H1 (cell line): Measurements from ENCODE around the gene NF1. TPM values are rescaled to one million over a fixed set of nuclear protein-coding genes. Genes with fewer than 3 reads are reported as not detected.

Source experiments
- CTCF ChIA-PET: fragments of 300-600 bp; sonication (Branson Sonifier 250); formaldehyde crosslinking; loops from one replicate; lab custom pipeline; 2021; ENCODE audit not compliant: partially characterized antibody; lab: Charles Lee
- POLR2A ChIA-PET: fragments of 300-600 bp; sonication (Branson Sonifier 250); formaldehyde crosslinking; loops from one replicate; lab custom pipeline; 2021; ENCODE audit warnings: inconsistent platforms; ENCODE audit not compliant: partially characterized antibody; lab: Charles Lee
- DNase-seq, 2 experiments: peaks; one replicate each; pipeline versions ENCODE4 v3.0.0 to v3.0.0-alpha.2; 2010 to 2022; ENCODE audit warnings: low spot score in 2 of 2, low read depth in 1 of 2, mixed read lengths in 1 of 2
- FAIRE-seq: peaks from 2 replicates; lab custom pipeline; 2011; peaks lifted over from hg19 to GRCh38; lab: Jason Lieb, UNC
- H2AFZ ChIP-seq: 2 replicates; pipeline ENCODE4 v1.8.1; 2012; ENCODE audit warnings: low read length, inconsistent platforms
- H2AK5ac ChIP-seq: 2 replicates; pipeline ENCODE4 v1.6.1; 2013; ENCODE audit warnings: low read depth, low read length
- H2BK120ac ChIP-seq: replicated peaks from 2 replicates; pipeline ENCODE3; 2013; ENCODE audit warnings: low read depth, low read length, inconsistent platforms
- H2BK12ac ChIP-seq: 2 replicates; pipeline ENCODE4 v1.6.1; 2013; ENCODE audit warnings: low read depth, low read length
- H2BK15ac ChIP-seq: 2 replicates; pipeline ENCODE4 v1.6.1; 2013; ENCODE audit warnings: low read length
- H2BK20ac ChIP-seq: 2 replicates; pipeline ENCODE4 v1.6.1; 2013; ENCODE audit warnings: low read length
- H2BK5ac ChIP-seq: 2 replicates; pipeline ENCODE4 v1.6.1; 2013; ENCODE audit warnings: low read depth, low read length
- H3K14ac ChIP-seq: 2 replicates; pipeline ENCODE4 v1.6.1; 2013; ENCODE audit warnings: inconsistent platforms; ENCODE audit not compliant: insufficient read length
- H3K18ac ChIP-seq: 2 replicates; pipeline ENCODE4 v1.6.1; 2013; ENCODE audit warnings: low read length; ENCODE audit errors: extremely low read depth
- H3K23ac ChIP-seq: 2 replicates; pipeline ENCODE4 v1.6.1; 2013; ENCODE audit warnings: inconsistent platforms; ENCODE audit not compliant: insufficient read length
- H3K23me2 ChIP-seq: 2 replicates; pipeline ENCODE4 v1.6.1; 2013; ENCODE audit warnings: low read depth, low read length
- H3K27ac ChIP-seq: 2 replicates; pipeline ENCODE4 v1.6.1; 2011; ENCODE audit warnings: low read depth, low read length, inconsistent platforms
- H3K27me3 ChIP-seq, 4 experiments: replicated peaks in 1 of 4; 1 replicate in 1 of 4; 2 replicates in 3 of 4; pipeline versions ENCODE4 v1.6.1 to v1.8.1; 2011 to 2013; ENCODE audit warnings: low read length in 3 of 4, mild to moderate bottlenecking in 3 of 4, inconsistent platforms in 2 of 4, mixed read lengths in 2 of 4, moderate library complexity in 1 of 4; ENCODE audit not compliant: control insufficient read depth in 3 of 4, insufficient read depth in 3 of 4; ENCODE audit errors: extremely low read depth in 1 of 4
- H3K36me3 ChIP-seq, 4 experiments: 2 replicates each; pipeline versions ENCODE4 v1.6.1 to v1.8.1; 2011 to 2013; ENCODE audit warnings: mild to moderate bottlenecking in 4 of 4, low read length in 3 of 4, moderate library complexity in 2 of 4, control low read depth in 1 of 4, inconsistent platforms in 1 of 4; ENCODE audit not compliant: insufficient read depth in 4 of 4, control insufficient read depth in 2 of 4
- H3K4ac ChIP-seq: replicated peaks from 2 replicates; pipeline ENCODE3; 2013; ENCODE audit warnings: low read length, low read depth, mixed read lengths, inconsistent platforms; ENCODE audit not compliant: insufficient read length
- H3K4me1 ChIP-seq, 4 experiments: replicated peaks in 1 of 4; 1 replicate in 1 of 4; 2 replicates in 3 of 4; pipeline versions ENCODE4 v1.6.1 to v1.8.1; 2011 to 2013; ENCODE audit warnings: low read length in 3 of 4, inconsistent platforms in 2 of 4, mixed read lengths in 1 of 4; ENCODE audit not compliant: insufficient read depth in 4 of 4, control insufficient read depth in 3 of 4
- H3K4me2 ChIP-seq, 2 experiments: 2 replicates each; pipeline versions ENCODE4 v1.6.1 to v1.8.1; 2011 to 2013; ENCODE audit warnings: low read depth in 2 of 2, low read length in 2 of 2, control low read depth in 1 of 2, inconsistent platforms in 1 of 2, mild to moderate bottlenecking in 1 of 2; ENCODE audit not compliant: insufficient read depth in 1 of 2
- H3K4me3 ChIP-seq, 4 experiments: fragments of 200-600, 300-600 bp in 1 of 4; sonication (generic), shearing (Covaris generic), sonication (Bioruptor Twin) in 1 of 4; 2 replicates each; pipeline versions ENCODE4 v1.5.1 to v1.8.1; 2011 to 2016; ENCODE audit warnings: low read length in 4 of 4, low read depth in 3 of 4, control low read depth in 2 of 4, inconsistent platforms in 2 of 4, mild to moderate bottlenecking in 2 of 4, mixed read lengths in 1 of 4, moderate library complexity in 1 of 4; ENCODE audit not compliant: insufficient read depth in 2 of 4; ENCODE audit errors: extremely low read depth in 1 of 4
- H3K56ac ChIP-seq: replicated peaks from 2 replicates; pipeline ENCODE3; 2013; ENCODE audit warnings: low read depth, mild to moderate bottlenecking, mixed read lengths, low read length, inconsistent platforms; ENCODE audit not compliant: insufficient read length
- H3K79me1 ChIP-seq: 2 replicates; pipeline ENCODE4 v1.6.1; 2013; ENCODE audit warnings: low read depth, low read length, control low read depth
- H3K79me2 ChIP-seq, 2 experiments: 2 replicates each; pipeline versions ENCODE4 v1.6.1 to v1.8.1; 2012 to 2013; ENCODE audit warnings: low read length in 2 of 2, mild to moderate bottlenecking in 2 of 2, inconsistent platforms in 1 of 2; ENCODE audit not compliant: insufficient read depth in 2 of 2, control insufficient read depth in 1 of 2
- H3K9ac ChIP-seq, 4 experiments: replicated peaks in 1 of 4; 1 replicate in 1 of 4; 2 replicates in 3 of 4; pipeline versions ENCODE4 v1.6.1 to v1.8.1; 2011 to 2013; ENCODE audit warnings: low read depth in 3 of 4, low read length in 3 of 4, control low read depth in 2 of 4, mild to moderate bottlenecking in 2 of 4, moderate library complexity in 2 of 4, inconsistent platforms in 1 of 4; ENCODE audit errors: extremely low read depth in 1 of 4
- H3K9me3 ChIP-seq, 2 experiments: 2 replicates each; pipeline versions ENCODE4 v1.6.1 to v1.8.1; 2012 to 2013; ENCODE audit warnings: mild to moderate bottlenecking in 2 of 2, moderate library complexity in 2 of 2, control low read depth in 1 of 2, inconsistent platforms in 1 of 2, low read depth in 1 of 2, low read length in 1 of 2, mixed read lengths in 1 of 2; ENCODE audit not compliant: insufficient read depth in 2 of 2
- H4K20me1 ChIP-seq, 2 experiments: replicated peaks in 1 of 2; 2 replicates each; pipeline versions ENCODE3 to v1.8.1; 2011 to 2013; ENCODE audit warnings: inconsistent platforms in 2 of 2, low read length in 2 of 2, mild to moderate bottlenecking in 1 of 2; ENCODE audit not compliant: insufficient read depth in 2 of 2, control insufficient read depth in 1 of 2
- H4K5ac ChIP-seq: 2 replicates; pipeline ENCODE4 v1.6.1; 2013; ENCODE audit warnings: low read length, low read depth, mixed read lengths, inconsistent platforms; ENCODE audit not compliant: insufficient read length
- H4K8ac ChIP-seq: 2 replicates; pipeline ENCODE4 v1.8.0; 2013; ENCODE audit warnings: mild to moderate bottlenecking, moderate library complexity, low read length, inconsistent platforms; ENCODE audit not compliant: insufficient read depth; ENCODE audit errors: extremely low read depth
- H4K91ac ChIP-seq: replicated peaks from 2 replicates; pipeline ENCODE3; 2013; ENCODE audit warnings: low read length, mixed read lengths, inconsistent platforms; ENCODE audit not compliant: insufficient read length
- NANOG ChIP-seq: IDR thresholded peaks from 2 replicates; pipeline ENCODE4 v1.6.1; 2011; ENCODE audit warnings: low read length, low read depth, mild to moderate bottlenecking, inconsistent platforms; ENCODE audit not compliant: insufficient read depth, poor library complexity, severe bottlenecking
- RAD21 ChIP-seq, 2 experiments: IDR thresholded peaks in 1 of 2; conservative IDR thresholded peaks in 1 of 2; 2 replicates each; pipeline ENCODE4 v1.6.1; 2011; ENCODE audit warnings: low read depth in 2 of 2, low read length in 2 of 2, improper control_type of control experiment in 1 of 2, inconsistent platforms in 1 of 2, mild to moderate bottlenecking in 1 of 2, moderate library complexity in 1 of 2
- WGBS, 2 experiments: shearing (Covaris generic) in 1 of 2; methylation state at CpG; one replicate each; pipeline versions ENCODE4 v1.1.6 to v1.1.7; 2013 to 2015; ENCODE audit warnings: low lambda C conversion rate in 2 of 2, mixed read lengths in 2 of 2, inconsistent platforms in 1 of 2, low coverage in 1 of 2, missing lambda C conversion rate in 1 of 2; ENCODE audit not compliant: insufficient replicate concordance in 2 of 2, insufficient coverage in 1 of 2, insufficient read length in 1 of 2; ENCODE audit errors: extremely low coverage in 1 of 2, missing lambda C conversion rate in 1 of 2; 5-methylcytosine and 5-hydroxymethylcytosine counted together
- polyA plus RNA-seq, 7 experiments: library from polyadenylated mRNA; depleted of rRNA in 3 of 7; stranded (reverse) in 5 of 7; unstranded in 2 of 7; fragments of >200 nt in 5 of 7; fragments of 200-250 nt in 2 of 7; gene quantifications; 1 replicate in 5 of 7; 2 replicates in 1 of 7; 4 replicates in 1 of 7; pipeline versions ENCODE4 v1.2.1 to v1.2.3, GENCODE V29; 2011 to 2013; ENCODE audit warnings: missing spikeins in 2 of 7, mixed read lengths in 2 of 7
- total RNA-seq: library from RNA; stranded (reverse); fragmentation: NEBNext Ultra II Directional; extraction: Animal tissue kit (Norgen Biotek cat#: 25700); gene quantifications from 2 replicates; pipeline ENCODE4 v1.2.1, GENCODE V29; 2021

NF1 gene
- total and polyA plus RNA-seq, 2 of the 8 experiments (the other 6 are each of a cell fraction or from before 2014, with no cell fraction given), result 19.3 to 29.6 TPM

GRCh38 chr17:31092475-31093064 is 2.2 kb upstream of the NF1 start:
- no peak for DNase-seq
- no peak overlapping the region for H2AK5ac ChIP-seq
- H4K91ac ChIP-seq, result no peak overlapping the region
- no peaks in the 10 kb centered on the region for H4K20me1 ChIP-seq
- H3K36me3 ChIP-seq, result no peaks in the 10 kb centered on the region
- 93% methylated on average over 1 of the region's 1 CpG; no CpG with 5 or more reads in 1 of the 2 experiments for WGBS, 2 experiments
- H3K4me1 ChIP-seq, result peaks cover 0 to 5% (median 3%) of the 10 kb centered on the region in 4 experiments; a peak in 5 of 7 replicates
- H3K4ac ChIP-seq, result no peak overlapping the region
- H3K4me3 ChIP-seq, result no peak overlapping the region
- no peak overlapping the region for H4K5ac ChIP-seq
- H2AFZ ChIP-seq, result no peak overlapping the region
- H2BK20ac ChIP-seq, result no peak overlapping the region
- no peaks in the 10 kb centered on the region for H3K79me1 ChIP-seq
- H2BK15ac ChIP-seq, result no peak overlapping the region
- TF ChIP-seq NANOG (no peak), RAD21 (IDR thresholded peaks at IDR 0.05 in 1 of 2, conservative IDR thresholded peaks at IDR 0.05 in 1 of 2; ENCODE audit: low read depth in 2 of 2, low read length in 2 of 2) (peak; percentile 27 to 29; a peak in 2 of 4 replicates)
- H3K27ac ChIP-seq, result no peak overlapping the region
- H3K18ac ChIP-seq, result no peak overlapping the region
- ChIA-PET CTCF (interaction anchor here (0.7 to 1.4 kb wide), 4 partner anchors 21 to 245 kb away, joined by 3 to 6 read pairs (median 4); no protein-coding TSS in a partner anchor), POLR2A (no interaction called here)
- no peak overlapping the region for H4K8ac ChIP-seq
- H3K27me3 ChIP-seq, result no peaks in the 10 kb centered on the region
- no peak overlapping the region for H3K56ac ChIP-seq
- H2BK12ac ChIP-seq, result no peak overlapping the region
- no peak overlapping the region for H3K14ac ChIP-seq
- H2BK5ac ChIP-seq, result no peak overlapping the region
- FAIRE-seq, result no peak
- H3K9ac ChIP-seq, result no peak overlapping the region
- H3K23ac ChIP-seq, result no peak overlapping the region
- peaks cover 0 to 17% of the 10 kb centered on the region in 2 experiments; a peak in 2 of 4 replicates for H3K79me2 ChIP-seq
- H3K9me3 ChIP-seq, result no peaks in the 10 kb centered on the region
- H2BK120ac ChIP-seq, result no peak overlapping the region
- H3K4me2 ChIP-seq, result no peak overlapping the region
- peaks cover 4% of the 10 kb centered on the region; the same call in 1 of the 2 replicates for H3K23me2 ChIP-seq
